Colonic mucosa (tissue), 4 donors: Measurements from ENCODE around the gene DDX17. TPM values are rescaled to one million over a fixed set of nuclear protein-coding genes. Genes with fewer than 3 reads are reported as not detected.

ENCODE experiments used
- DNase-seq: peaks from one replicate; pipeline ENCODE4 v3.0.0-alpha.2; 2020
- H3K27ac ChIP-seq: fragments of 200-600 bp; one replicate; pipeline ENCODE4 v1.8.0; 2021
- H3K27me3 ChIP-seq: fragments of 200-600 bp; one replicate; pipeline ENCODE4 v1.8.0; 2021
- H3K36me3 ChIP-seq: fragments of 200-600 bp; one replicate; pipeline ENCODE4 v1.8.0; 2021
- H3K4me1 ChIP-seq: fragments of 200-600 bp; one replicate; pipeline ENCODE4 v1.8.0; 2021; ENCODE audit warnings: mild to moderate bottlenecking
- H3K4me3 ChIP-seq: fragments of 200-600 bp; one replicate; pipeline ENCODE4 v1.8.0; 2021
- H3K9ac ChIP-seq, 2 donors: one replicate each; pipeline ENCODE4 v1.7.0; 2013; ENCODE audit warnings: control low read depth in 2 of 2, low read depth in 2 of 2, low read length in 2 of 2
- H3K9me3 ChIP-seq: fragments of 200-600 bp; one replicate; pipeline ENCODE4 v1.8.0; 2021
- intact Hi-C: fragments of 100-400 bp; cut with DNase I; formaldehyde crosslinking; loops from one replicate; pipeline ENCODE4 v1.14.1; 2022
- total RNA-seq, 2 donors: library from RNA; stranded (reverse); fragmentation: NEBNext Ultra II Directional in 1 of 2; extraction: Animal tissue kit (Norgen Biotek cat#: 25700) in 1 of 2; gene quantifications; one replicate each; pipeline ENCODE4 v1.2.1, GENCODE V29; 2021
- TF ChIP-seq, protein P1 (sequence below): fragments of 200-600 bp; IDR thresholded peaks from one replicate; pipeline ENCODE4 v1.8.0; 2022; ENCODE audit warnings: antibody characterized with exemption, mild to moderate bottlenecking
- donor health status: healthy.
- donor health status: DM: no; HTN: no; CAD: no.
- donor health status: DM: no; HTN: no; CAD: no.

DDX17 gene
- total RNA-seq, 2 donors from 2014 or later: 333 to 359 TPM

DNA sequence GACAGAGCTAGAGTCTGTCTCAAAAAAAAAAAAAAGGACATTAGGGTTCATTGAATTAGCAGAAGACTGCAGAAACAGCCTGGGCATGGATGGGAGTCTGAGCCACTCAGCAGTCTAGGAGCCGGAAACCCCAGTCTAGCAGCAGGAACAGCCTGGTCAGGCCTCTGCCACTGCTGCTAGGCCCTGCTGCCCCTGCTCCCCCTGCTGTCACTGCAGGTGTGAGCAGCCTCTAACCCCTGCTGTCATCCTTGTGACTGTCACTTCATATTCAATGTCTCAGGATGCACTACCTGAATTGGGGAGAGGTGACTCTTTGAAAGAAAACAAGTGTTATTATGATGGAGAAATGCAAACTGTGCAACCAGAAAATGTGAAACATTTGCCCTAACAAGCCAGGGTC is 7.0 kb upstream of the DDX17 start:
- Histone ChIP-seq H3K27me3 (no peaks in the 10 kb centered on the region), H3K4me3 (no peak overlapping the region), H3K36me3 (no peaks in the 10 kb centered on the region), H3K9me3 (no peaks in the 10 kb centered on the region), H3K27ac (no peak overlapping the region), H3K4me1 (no peaks in the 10 kb centered on the region), H3K9ac (no peak overlapping the region)
- intact Hi-C loops: no loop called here
- DNase-seq: no peak
- TF ChIP-seq, protein P1, sequence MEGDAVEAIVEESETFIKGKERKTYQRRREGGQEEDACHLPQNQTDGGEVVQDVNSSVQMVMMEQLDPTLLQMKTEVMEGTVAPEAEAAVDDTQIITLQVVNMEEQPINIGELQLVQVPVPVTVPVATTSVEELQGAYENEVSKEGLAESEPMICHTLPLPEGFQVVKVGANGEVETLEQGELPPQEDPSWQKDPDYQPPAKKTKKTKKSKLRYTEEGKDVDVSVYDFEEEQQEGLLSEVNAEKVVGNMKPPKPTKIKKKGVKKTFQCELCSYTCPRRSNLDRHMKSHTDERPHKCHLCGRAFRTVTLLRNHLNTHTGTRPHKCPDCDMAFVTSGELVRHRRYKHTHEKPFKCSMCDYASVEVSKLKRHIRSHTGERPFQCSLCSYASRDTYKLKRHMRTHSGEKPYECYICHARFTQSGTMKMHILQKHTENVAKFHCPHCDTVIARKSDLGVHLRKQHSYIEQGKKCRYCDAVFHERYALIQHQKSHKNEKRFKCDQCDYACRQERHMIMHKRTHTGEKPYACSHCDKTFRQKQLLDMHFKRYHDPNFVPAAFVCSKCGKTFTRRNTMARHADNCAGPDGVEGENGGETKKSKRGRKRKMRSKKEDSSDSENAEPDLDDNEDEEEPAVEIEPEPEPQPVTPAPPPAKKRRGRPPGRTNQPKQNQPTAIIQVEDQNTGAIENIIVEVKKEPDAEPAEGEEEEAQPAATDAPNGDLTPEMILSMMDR: no peak

DNA sequence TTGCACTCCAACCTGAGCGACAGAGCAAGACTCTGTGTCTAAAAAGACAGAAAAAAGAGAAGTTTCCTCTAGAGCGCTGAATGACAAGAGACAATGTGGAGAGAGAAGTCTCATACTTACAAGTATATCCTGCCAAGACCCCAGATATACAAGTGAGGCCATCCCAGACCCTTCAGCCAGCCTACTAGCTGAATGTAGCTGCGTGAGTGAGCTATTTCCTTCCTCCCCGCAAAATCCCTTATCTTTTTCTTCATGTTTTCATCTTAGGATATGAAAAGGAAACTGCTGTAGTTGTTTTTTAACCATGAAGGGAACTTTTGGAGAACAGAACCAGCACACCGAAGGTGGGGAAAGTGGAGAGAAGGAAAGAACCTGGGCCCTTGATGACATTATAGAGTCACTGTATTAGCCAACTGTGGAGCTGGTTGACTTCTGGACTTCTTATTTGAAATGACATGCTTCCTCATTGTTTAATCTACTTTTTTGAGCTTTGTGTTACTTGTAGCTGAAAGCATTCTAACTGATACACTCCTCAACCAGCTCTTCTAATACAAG is 4.4 kb upstream of the DDX17 start:
- Histone ChIP-seq H3K36me3 (no peaks in the 10 kb centered on the region), H3K9ac (no peak overlapping the region), H3K27ac (no peak overlapping the region), H3K9me3 (no peaks in the 10 kb centered on the region), H3K4me3 (no peak overlapping the region), H3K27me3 (no peaks in the 10 kb centered on the region), H3K4me1 (no peaks in the 10 kb centered on the region)
- TF ChIP-seq, protein P1: no peak
- DNase-seq: no peak
- intact Hi-C loops: no loop called here

DNA sequence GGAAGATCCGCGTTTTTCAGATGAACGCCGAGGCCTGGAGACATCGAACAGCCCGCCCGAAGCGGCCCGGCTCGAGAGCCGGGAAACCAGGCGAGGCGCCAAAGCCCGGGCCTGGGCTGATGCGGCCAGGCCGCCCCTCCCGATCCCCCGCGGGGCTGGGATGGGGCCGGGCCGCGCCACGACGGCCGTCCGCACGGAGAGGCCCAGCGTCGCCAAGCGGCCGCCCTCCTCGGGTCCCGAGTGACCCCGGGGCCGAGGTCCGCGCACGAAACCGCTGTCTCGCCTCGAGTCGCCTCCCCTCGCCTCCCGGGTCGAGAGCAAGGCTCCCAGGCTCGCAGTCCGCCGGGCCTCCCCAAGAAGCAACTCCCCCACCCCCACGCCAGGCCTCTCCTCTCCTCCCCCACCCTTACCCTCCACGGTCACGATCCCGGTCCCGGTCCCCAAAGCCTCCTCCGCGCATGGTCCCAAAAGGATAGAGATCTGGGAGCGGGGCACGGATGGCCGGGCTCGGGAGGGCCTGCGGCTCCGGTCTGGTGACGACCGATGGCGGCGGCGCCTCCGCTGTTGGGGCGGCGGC is 482 bp downstream of the DDX17 start:
- no peaks in the 10 kb centered on the region for H3K27me3 ChIP-seq
- intact Hi-C loops: loop anchor here (10.0 kb wide), 1 partner anchor 111 kb away; no protein-coding TSS in a partner anchor
- DNase-seq: peak; percentile 75
- H3K27ac ChIP-seq: peak overlapping the region; percentile 100
- H3K9me3 ChIP-seq: no peaks in the 10 kb centered on the region
- H3K9ac ChIP-seq: peak overlapping the region; percentile 94 to 100
- no peaks in the 10 kb centered on the region for H3K36me3 ChIP-seq
- peak overlapping the region; percentile 91 for H3K4me3 ChIP-seq
- peaks cover 9% of the 10 kb centered on the region for H3K4me1 ChIP-seq
- TF ChIP-seq, protein P1: no peak

DNA sequence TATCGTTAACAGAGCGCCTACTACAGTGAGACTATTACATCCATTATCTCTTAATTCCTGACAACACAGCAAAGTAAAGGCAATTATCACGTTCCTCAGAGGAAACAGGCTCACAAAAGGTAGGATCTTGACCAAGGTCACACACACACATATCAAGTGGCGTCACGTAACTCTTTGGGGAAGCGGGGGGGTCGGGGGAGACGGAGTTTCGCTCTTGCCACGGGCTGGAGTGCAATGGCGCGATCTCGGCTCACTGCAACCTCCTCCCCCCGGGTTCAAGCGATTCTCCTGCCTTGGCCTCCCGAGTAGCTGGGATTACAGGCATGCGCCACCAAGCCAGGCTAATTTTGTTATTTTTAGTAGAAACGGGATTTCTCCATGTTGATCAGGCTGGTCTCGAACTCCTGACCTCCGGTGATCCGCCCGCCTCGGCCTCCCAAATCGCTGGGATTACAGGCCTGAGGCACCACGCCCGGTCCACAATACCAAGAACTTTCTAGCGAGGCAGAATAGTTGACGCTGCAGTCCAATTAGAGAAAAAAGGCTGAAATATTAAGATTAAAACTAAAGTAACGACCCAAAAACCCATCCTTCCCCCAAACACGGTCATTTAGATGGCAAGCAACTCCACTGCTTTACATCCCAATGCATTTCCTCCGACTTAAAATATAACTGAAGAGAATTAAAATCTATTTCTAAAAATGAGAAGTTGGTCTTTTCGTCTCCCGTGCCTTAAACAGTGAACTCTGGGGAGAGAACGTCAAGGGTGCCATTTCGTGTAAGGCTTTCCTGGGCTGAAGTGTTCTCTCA is 1.2 kb downstream of the DDX17 start:
- H3K27ac ChIP-seq: peak overlapping the region; percentile 100
- H3K36me3 ChIP-seq: peaks cover 5% of the 10 kb centered on the region
- H3K9ac ChIP-seq: peak overlapping the region; percentile 94 to 100
- TF ChIP-seq, protein P1: no peak
- intact Hi-C loops: loop anchor here (10.0 kb wide), 1 partner anchor 110 kb away; no protein-coding TSS in a partner anchor
- no peaks in the 10 kb centered on the region for H3K9me3 ChIP-seq
- peak; percentile 43 for DNase-seq
- H3K27me3 ChIP-seq: no peaks in the 10 kb centered on the region
- H3K4me3 ChIP-seq: peak overlapping the region; percentile 91
- H3K4me1 ChIP-seq: peaks cover 9% of the 10 kb centered on the region

DNA sequence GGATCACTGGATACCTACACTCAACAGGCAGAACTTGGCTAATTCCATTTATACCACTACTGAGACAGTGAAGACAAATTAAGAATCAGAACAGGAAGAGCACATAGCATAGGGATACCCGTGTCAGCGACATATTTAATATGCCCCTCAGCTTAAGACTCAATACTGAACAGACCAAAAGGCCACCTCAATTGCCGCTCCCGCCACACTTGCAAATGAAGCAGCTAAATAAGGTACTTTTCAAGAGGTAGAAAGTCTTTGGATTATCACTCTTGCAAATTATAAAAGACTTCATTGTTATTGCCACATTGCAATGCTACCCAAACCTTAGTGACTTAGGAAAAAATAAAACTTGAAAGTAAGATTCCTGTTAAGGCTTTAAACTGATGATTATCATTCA is 3.1 kb downstream of the DDX17 start:
- H3K36me3 ChIP-seq: peaks cover 22% of the 10 kb centered on the region
- no peak for DNase-seq
- H3K4me1 ChIP-seq: peaks cover 9% of the 10 kb centered on the region
- no peak overlapping the region for H3K9ac ChIP-seq
- intact Hi-C loops: loop anchor here (10.0 kb wide), 1 partner anchor 108 kb away; no protein-coding TSS in a partner anchor
- no peak overlapping the region for H3K4me3 ChIP-seq
- TF ChIP-seq, protein P1: no peak
- no peak overlapping the region for H3K27ac ChIP-seq
- no peaks in the 10 kb centered on the region for H3K9me3 ChIP-seq
- H3K27me3 ChIP-seq: no peaks in the 10 kb centered on the region
